HEK293 (cell line): Measurements from ENCODE around the gene STK11.

Source experiments
- CTCF ChIA-PET: fragments of 350-600 bp; formaldehyde crosslinking; extraction: SDS; loops from one replicate; lab custom pipeline; 2021; ENCODE audit warnings: antibody characterized with exemption; lab: Yijun Ruan, JAX
- POLR2A ChIA-PET: fragments of 300-600 bp; formaldehyde crosslinking; extraction: SDS; loops from one replicate; lab custom pipeline; 2020; ENCODE audit warnings: antibody characterized with exemption, inconsistent platforms; lab: Yijun Ruan, JAX
- H3K27ac ChIP-seq: fragments of 200-500 bp; sonication (Bioruptor generic); 2 replicates; pipeline ENCODE4 v1.5.1; 2014; ENCODE audit warnings: low read depth, low read length, control low read depth, inconsistent platforms; ENCODE audit errors: extremely low read depth
- H3K36me3 ChIP-seq, 2 experiments: fragments of 200-500 bp in 1 of 2; sonication (Bioruptor generic) in 1 of 2; 1 replicate in 1 of 2; 2 replicates in 1 of 2; pipeline ENCODE4 v1.5.1; 2014 to 2017; ENCODE audit warnings: inconsistent platforms in 2 of 2, low read length in 2 of 2; ENCODE audit not compliant: control insufficient read depth in 2 of 2, insufficient read depth in 1 of 2
- H3K4me1 ChIP-seq: fragments of 200-500 bp; sonication (Bioruptor generic); 2 replicates; pipeline ENCODE4 v1.5.1; 2014; ENCODE audit warnings: mild to moderate bottlenecking, low read length, inconsistent platforms; ENCODE audit not compliant: control insufficient read depth, insufficient read depth
- H3K4me3 ChIP-seq: 2 replicates; pipeline ENCODE4 v1.5.1; 2011; ENCODE audit warnings: low read depth, mild to moderate bottlenecking, control low read depth, low read length, moderate library complexity
- H3K9me3 ChIP-seq: fragments of 200-500 bp; sonication (Bioruptor generic); 2 replicates; pipeline ENCODE4 v1.5.1; 2014; ENCODE audit warnings: low read depth, low read length, inconsistent platforms; ENCODE audit not compliant: control insufficient read depth, insufficient read depth
- BCL11B ChIP-seq: fragments of 450-650 bp; formaldehyde crosslinking; IDR thresholded peaks from 2 replicates; pipeline ENCODE4 v1.5.1; 2016; ENCODE audit warnings: low read depth, missing biosample characterization, missing genetic modification characterization
- EGR2 ChIP-seq: fragments of 450-650 bp; formaldehyde crosslinking; IDR thresholded peaks from 2 replicates; pipeline ENCODE4 v1.5.1; 2016; ENCODE audit warnings: low read depth, missing biosample characterization, missing genetic modification characterization
- FEZF1 ChIP-seq: fragments of 450-650 bp; formaldehyde crosslinking; IDR thresholded peaks from 2 replicates; pipeline ENCODE4 v1.5.1; 2016; ENCODE audit warnings: missing biosample characterization, missing genetic modification characterization
- KLF8 ChIP-seq: fragments of 450-650 bp; formaldehyde crosslinking; IDR thresholded peaks from 2 replicates; pipeline ENCODE4 v1.5.1; 2016; ENCODE audit warnings: missing biosample characterization, missing genetic modification characterization
- KLF9 ChIP-seq: fragments of 450-650 bp; formaldehyde crosslinking; IDR thresholded peaks from 2 replicates; pipeline ENCODE4 v1.5.1; 2016; ENCODE audit warnings: missing biosample characterization, missing genetic modification characterization, low read depth
- MZF1 ChIP-seq: fragments of 450-650 bp; formaldehyde crosslinking; IDR thresholded peaks from 2 replicates; pipeline ENCODE4 v1.5.1; 2017; ENCODE audit warnings: missing biosample characterization, missing genetic modification characterization, borderline replicate concordance
- REPIN1 ChIP-seq: fragments of 450-650 bp; formaldehyde crosslinking; IDR thresholded peaks from 2 replicates; pipeline ENCODE4 v1.5.1; 2017; ENCODE audit warnings: missing biosample characterization, missing genetic modification characterization, low read depth
- SP3 ChIP-seq: fragments of 450-650 bp; formaldehyde crosslinking; IDR thresholded peaks from 2 replicates; pipeline ENCODE4 v1.5.1; 2016; ENCODE audit warnings: missing biosample characterization, missing genetic modification characterization
- ZBTB17 ChIP-seq: fragments of 450-650 bp; formaldehyde crosslinking; IDR thresholded peaks from 2 replicates; pipeline ENCODE4 v1.5.1; 2016; ENCODE audit warnings: missing biosample characterization, missing genetic modification characterization
- ZEB2 ChIP-seq: fragments of 450-650 bp; formaldehyde crosslinking; IDR thresholded peaks from 2 replicates; pipeline ENCODE4 v1.5.1; 2016; ENCODE audit warnings: missing biosample characterization, missing genetic modification characterization
- ZNF133 ChIP-seq: fragments of 450-650 bp; formaldehyde crosslinking; IDR thresholded peaks from 2 replicates; pipeline ENCODE4 v1.5.1; 2016; ENCODE audit warnings: missing biosample characterization, missing genetic modification characterization
- ZNF16 ChIP-seq: fragments of 450-650 bp; formaldehyde crosslinking; IDR thresholded peaks from 2 replicates; pipeline ENCODE4 v1.5.1; 2016; ENCODE audit warnings: low read depth, missing biosample characterization, missing genetic modification characterization
- ZNF169 ChIP-seq: fragments of 450-650 bp; formaldehyde crosslinking; IDR thresholded peaks from 2 replicates; pipeline ENCODE4 v1.5.1; 2016; ENCODE audit warnings: missing biosample characterization, missing genetic modification characterization
- ZNF433 ChIP-seq: fragments of 450-650 bp; formaldehyde crosslinking; IDR thresholded peaks from 2 replicates; pipeline ENCODE4 v1.5.1; 2016; ENCODE audit warnings: missing biosample characterization, missing genetic modification characterization, low read depth
- ZNF701 ChIP-seq: fragments of 450-650 bp; formaldehyde crosslinking; IDR thresholded peaks from 2 replicates; pipeline ENCODE4 v1.5.1; 2016; ENCODE audit warnings: missing biosample characterization, missing genetic modification characterization
- ZNF747 ChIP-seq: fragments of 450-650 bp; formaldehyde crosslinking; IDR thresholded peaks from 2 replicates; pipeline ENCODE4 v1.5.1; 2016; ENCODE audit warnings: missing biosample characterization, missing genetic modification characterization
- TF ChIP-seq, protein P1 (sequence below): fragments of 450-650 bp; formaldehyde crosslinking; IDR thresholded peaks from 2 replicates; pipeline ENCODE4 v1.5.1; 2016; ENCODE audit warnings: missing biosample characterization, missing genetic modification characterization
- TF ChIP-seq, protein P2 (sequence below): fragments of 450-650 bp; formaldehyde crosslinking; IDR thresholded peaks from 2 replicates; pipeline ENCODE4 v1.5.1; 2016; ENCODE audit warnings: missing biosample characterization, missing genetic modification characterization
- TF ChIP-seq, protein P3 (sequence below): fragments of 450-650 bp; formaldehyde crosslinking; IDR thresholded peaks from 2 replicates; pipeline ENCODE4 v1.5.1; 2016; ENCODE audit warnings: missing biosample characterization, missing genetic modification characterization
- TF ChIP-seq, protein P4 (sequence below): fragments of 450-650 bp; formaldehyde crosslinking; IDR thresholded peaks from 2 replicates; pipeline ENCODE4 v1.5.1; 2016; ENCODE audit warnings: missing biosample characterization, missing genetic modification characterization, low read depth
- TF ChIP-seq, protein P5 (sequence below): fragments of 450-650 bp; formaldehyde crosslinking; IDR thresholded peaks from 2 replicates; pipeline ENCODE4 v1.5.1; 2017; ENCODE audit warnings: missing biosample characterization, missing genetic modification characterization
- TF ChIP-seq, protein P6 (sequence below): IDR thresholded peaks from 2 replicates; pipeline ENCODE4 v1.6.1; 2011; ENCODE audit warnings: mild to moderate bottlenecking, low read depth, low read length, borderline replicate concordance

Gene STK11

DNA sequence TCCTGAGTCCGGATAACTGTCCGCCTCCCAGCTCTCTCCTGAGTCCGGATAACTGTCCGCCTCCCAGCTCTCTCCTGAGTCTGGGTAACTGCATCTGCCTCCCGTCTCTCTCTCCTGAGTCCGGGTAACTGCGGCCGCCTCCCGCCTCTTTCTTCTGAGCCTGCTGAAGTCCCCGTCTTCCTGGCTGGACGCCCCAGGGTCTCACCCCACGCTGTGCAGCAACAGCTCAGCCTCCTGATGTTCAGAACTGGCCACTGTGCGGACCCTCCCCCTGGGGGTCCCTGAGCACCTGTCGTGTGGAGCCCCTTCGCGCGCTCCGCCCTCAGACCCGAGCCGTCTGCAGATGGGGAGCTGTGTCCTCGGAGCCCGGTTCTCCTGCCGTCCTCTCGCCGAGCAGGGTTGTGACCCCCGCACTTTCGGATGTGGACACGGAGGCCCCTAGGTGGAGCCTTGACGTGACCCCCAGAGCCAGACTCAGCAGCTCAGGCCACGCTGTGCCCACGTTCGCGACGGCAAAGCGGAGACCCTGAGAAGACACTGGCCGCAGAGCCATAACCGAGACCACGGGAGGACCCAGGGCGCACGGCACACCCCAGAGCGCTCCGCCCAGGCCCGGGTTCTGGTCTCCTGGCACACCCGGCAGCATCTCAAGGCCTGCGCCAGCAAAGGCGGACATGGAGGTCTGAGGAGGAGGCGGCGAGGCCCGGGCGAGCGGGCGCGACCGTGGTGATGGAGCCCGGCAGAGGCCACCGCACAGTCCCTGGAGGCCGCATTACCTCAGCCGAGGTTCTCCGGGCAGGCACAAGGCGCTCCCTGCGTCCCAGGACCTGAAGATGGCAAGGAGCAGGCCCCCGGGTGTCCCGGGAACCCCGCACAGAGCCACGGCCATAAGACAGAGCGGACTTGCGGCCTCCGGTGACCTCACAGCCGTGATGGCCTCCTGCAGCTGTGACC lies 47.4 kb upstream of the STK11 start:
- CTCF ChIA-PET = interaction anchor here (0.6 kb wide), 1 partner anchor 361 kb away, joined by 3 read pairs; the partner anchor contains the start of gene PTBP1
- H3K36me3 ChIP-seq = peaks cover 0 to 3% of the 10 kb centered on the region in 2 experiments; a peak in 2 of 3 replicates
- TF ChIP-seq ZBTB17 (tag by site-specific recombination) = no peak
- no peak for TF ChIP-seq ZNF133 (tag by site-specific recombination)
- TF ChIP-seq KLF9 (tag by site-specific recombination) = no peak
- TF ChIP-seq ZNF169 (tag by site-specific recombination) = no peak
- TF ChIP-seq SP3 (tag by site-specific recombination) = no peak
- TF ChIP-seq REPIN1 = no peak
- TF ChIP-seq, protein P1, sequence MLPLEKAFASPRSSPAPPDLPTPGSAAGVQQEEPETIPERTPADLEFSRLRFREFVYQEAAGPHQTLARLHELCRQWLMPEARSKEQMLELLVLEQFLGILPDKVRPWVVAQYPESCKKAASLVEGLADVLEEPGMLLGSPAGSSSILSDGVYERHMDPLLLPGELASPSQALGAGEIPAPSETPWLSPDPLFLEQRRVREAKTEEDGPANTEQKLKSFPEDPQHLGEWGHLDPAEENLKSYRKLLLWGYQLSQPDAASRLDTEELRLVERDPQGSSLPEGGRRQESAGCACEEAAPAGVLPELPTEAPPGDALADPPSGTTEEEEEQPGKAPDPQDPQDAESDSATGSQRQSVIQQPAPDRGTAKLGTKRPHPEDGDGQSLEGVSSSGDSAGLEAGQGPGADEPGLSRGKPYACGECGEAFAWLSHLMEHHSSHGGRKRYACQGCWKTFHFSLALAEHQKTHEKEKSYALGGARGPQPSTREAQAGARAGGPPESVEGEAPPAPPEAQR (tag by site-specific recombination) = no peak
- TF ChIP-seq, protein P2, sequence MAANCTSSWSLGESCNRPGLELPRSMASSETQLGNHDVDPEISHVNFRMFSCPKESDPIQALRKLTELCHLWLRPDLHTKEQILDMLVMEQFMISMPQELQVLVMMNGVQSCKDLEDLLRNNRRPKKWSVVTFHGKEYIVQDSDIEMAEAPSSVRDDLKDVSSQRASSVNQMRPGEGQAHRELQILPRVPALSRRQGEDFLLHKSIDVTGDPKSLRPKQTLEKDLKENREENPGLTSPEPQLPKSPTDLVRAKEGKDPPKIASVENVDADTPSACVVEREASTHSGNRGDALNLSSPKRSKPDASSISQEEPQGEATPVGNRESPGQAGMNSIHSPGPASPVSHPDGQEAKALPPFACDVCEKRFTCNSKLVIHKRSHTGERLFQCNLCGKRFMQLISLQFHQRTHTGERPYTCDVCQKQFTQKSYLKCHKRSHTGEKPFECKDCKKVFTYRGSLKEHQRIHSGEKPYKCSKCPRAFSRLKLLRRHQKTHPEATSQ (tag by site-specific recombination) = no peak
- no peak for TF ChIP-seq EGR2 (tag by site-specific recombination)
- TF ChIP-seq ZNF701 (tag by site-specific recombination) = no peak
- TF ChIP-seq, protein P3, sequence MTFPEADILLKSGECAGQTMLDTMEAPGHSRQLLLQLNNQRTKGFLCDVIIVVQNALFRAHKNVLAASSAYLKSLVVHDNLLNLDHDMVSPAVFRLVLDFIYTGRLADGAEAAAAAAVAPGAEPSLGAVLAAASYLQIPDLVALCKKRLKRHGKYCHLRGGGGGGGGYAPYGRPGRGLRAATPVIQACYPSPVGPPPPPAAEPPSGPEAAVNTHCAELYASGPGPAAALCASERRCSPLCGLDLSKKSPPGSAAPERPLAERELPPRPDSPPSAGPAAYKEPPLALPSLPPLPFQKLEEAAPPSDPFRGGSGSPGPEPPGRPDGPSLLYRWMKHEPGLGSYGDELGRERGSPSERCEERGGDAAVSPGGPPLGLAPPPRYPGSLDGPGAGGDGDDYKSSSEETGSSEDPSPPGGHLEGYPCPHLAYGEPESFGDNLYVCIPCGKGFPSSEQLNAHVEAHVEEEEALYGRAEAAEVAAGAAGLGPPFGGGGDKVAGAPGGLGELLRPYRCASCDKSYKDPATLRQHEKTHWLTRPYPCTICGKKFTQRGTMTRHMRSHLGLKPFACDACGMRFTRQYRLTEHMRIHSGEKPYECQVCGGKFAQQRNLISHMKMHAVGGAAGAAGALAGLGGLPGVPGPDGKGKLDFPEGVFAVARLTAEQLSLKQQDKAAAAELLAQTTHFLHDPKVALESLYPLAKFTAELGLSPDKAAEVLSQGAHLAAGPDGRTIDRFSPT (tag by site-specific recombination) = no peak
- TF ChIP-seq, protein P4, sequence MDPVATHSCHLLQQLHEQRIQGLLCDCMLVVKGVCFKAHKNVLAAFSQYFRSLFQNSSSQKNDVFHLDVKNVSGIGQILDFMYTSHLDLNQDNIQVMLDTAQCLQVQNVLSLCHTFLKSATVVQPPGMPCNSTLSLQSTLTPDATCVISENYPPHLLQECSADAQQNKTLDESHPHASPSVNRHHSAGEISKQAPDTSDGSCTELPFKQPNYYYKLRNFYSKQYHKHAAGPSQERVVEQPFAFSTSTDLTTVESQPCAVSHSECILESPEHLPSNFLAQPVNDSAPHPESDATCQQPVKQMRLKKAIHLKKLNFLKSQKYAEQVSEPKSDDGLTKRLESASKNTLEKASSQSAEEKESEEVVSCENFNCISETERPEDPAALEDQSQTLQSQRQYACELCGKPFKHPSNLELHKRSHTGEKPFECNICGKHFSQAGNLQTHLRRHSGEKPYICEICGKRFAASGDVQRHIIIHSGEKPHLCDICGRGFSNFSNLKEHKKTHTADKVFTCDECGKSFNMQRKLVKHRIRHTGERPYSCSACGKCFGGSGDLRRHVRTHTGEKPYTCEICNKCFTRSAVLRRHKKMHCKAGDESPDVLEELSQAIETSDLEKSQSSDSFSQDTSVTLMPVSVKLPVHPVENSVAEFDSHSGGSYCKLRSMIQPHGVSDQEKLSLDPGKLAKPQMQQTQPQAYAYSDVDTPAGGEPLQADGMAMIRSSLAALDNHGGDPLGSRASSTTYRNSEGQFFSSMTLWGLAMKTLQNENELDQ (tag by site-specific recombination) = no peak
- TF ChIP-seq ZNF16 (tag by site-specific recombination) = no peak
- no peak for TF ChIP-seq ZNF433 (tag by site-specific recombination)
- TF ChIP-seq ZEB2 = no peak
- no peaks in the 10 kb centered on the region for H3K9me3 ChIP-seq
- POLR2A ChIA-PET = no interaction called here
- 0 out of 2 replicates have a peak, but pooled peaks cover 2% of the 10 kb centered on the region for H3K4me1 ChIP-seq
- H3K27ac ChIP-seq = no peak overlapping the region
- H3K4me3 ChIP-seq = no peak overlapping the region

DNA sequence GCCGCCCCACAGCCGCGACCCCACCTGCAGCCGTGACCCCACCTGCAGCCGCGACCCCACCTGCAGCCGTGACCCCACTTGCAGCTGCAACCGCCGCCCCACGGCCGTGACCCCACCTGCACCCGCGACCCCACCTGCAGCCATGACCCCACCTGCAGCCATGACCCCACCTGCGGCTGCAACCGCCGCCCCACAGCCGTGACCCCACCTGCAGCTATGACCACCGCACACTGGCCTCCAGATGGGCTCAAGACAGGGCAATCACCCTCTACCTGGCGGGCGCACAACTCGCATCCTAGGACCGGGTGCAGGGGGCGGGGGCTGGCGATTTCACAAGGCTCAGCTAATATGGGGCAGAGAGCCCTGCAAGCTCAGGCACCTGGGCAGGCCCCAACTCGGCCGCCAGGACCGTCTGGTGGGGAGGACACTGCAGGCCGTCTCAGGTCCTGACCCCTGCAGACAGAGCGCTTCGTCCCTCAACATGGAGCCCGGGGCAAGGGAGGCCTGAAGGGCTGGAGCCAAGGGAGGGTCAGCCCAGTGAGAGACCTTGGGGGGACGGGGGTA lies 46.6 kb upstream of the STK11 start:
- H3K27ac ChIP-seq = no peak overlapping the region
- ChIA-PET CTCF (no interaction called here), POLR2A (no interaction called here)
- TF ChIP-seq, protein P5, sequence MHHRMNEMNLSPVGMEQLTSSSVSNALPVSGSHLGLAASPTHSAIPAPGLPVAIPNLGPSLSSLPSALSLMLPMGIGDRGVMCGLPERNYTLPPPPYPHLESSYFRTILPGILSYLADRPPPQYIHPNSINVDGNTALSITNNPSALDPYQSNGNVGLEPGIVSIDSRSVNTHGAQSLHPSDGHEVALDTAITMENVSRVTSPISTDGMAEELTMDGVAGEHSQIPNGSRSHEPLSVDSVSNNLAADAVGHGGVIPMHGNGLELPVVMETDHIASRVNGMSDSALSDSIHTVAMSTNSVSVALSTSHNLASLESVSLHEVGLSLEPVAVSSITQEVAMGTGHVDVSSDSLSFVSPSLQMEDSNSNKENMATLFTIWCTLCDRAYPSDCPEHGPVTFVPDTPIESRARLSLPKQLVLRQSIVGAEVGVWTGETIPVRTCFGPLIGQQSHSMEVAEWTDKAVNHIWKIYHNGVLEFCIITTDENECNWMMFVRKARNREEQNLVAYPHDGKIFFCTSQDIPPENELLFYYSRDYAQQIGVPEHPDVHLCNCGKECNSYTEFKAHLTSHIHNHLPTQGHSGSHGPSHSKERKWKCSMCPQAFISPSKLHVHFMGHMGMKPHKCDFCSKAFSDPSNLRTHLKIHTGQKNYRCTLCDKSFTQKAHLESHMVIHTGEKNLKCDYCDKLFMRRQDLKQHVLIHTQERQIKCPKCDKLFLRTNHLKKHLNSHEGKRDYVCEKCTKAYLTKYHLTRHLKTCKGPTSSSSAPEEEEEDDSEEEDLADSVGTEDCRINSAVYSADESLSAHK = no peak
- TF ChIP-seq ZNF747 (tag by site-specific recombination) (no peak), ZNF133 (tag by site-specific recombination) (no peak), KLF8 (tag by site-specific recombination) (no peak; the same call in 1 of the 2 replicates), ZNF433 (tag by site-specific recombination) (no peak), MZF1 (no peak), BCL11B (tag by site-specific recombination) (peak; percentile 84), FEZF1 (tag by site-specific recombination) (no peak)
- TF ChIP-seq, protein P6, sequence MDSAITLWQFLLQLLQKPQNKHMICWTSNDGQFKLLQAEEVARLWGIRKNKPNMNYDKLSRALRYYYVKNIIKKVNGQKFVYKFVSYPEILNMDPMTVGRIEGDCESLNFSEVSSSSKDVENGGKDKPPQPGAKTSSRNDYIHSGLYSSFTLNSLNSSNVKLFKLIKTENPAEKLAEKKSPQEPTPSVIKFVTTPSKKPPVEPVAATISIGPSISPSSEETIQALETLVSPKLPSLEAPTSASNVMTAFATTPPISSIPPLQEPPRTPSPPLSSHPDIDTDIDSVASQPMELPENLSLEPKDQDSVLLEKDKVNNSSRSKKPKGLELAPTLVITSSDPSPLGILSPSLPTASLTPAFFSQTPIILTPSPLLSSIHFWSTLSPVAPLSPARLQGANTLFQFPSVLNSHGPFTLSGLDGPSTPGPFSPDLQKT = no peak

More for the DNA sequence above, 46.6 kb upstream of the STK11 start:
- Histone ChIP-seq H3K36me3 (no peaks in the 10 kb centered on the region), H3K4me3 (no peak overlapping the region), H3K9me3 (no peaks in the 10 kb centered on the region), H3K4me1 (0 out of 2 replicates have a peak, but pooled peaks cover 2% of the 10 kb centered on the region)
